ENCODE data around the gene NAALADL2. TPM values are rescaled to one million over a fixed set of nuclear protein-coding genes. Genes with fewer than 3 reads are reported as not detected.
"Not testable (repeated sequence)": the region's sequence is repeated elsewhere in the genome, so short reads cannot be mapped to it uniquely, and the experiment has no call there.

Gene NAALADL2
- polyA plus RNA-seq, 4 donors = 17.4 to 25.9 (median 20.2) TPM

- no peak for DNase-seq (ENCODE audit: low read depth in 4 of 4, low spot score in 3 of 4)
Observed at GRCh38 chr3:175246234-175246633, 387.1 kb downstream of the NAALADL2 start.

GRCh38 chr3:175246766-175247165 is 387.6 kb downstream of the NAALADL2 start:
- no peak for DNase-seq (ENCODE audit: low read depth in 4 of 4, low spot score in 3 of 4)

GRCh38 chr3:175247629-175248028 is 388.5 kb downstream of the NAALADL2 start:
- DNase-seq (ENCODE audit: low read depth in 4 of 4, low spot score in 3 of 4) = no peak

- no peak for DNase-seq (ENCODE audit: low read depth in 4 of 4, low spot score in 3 of 4)
Observed at GRCh38 chr3:175248832-175249231, 389.7 kb downstream of the NAALADL2 start.

GRCh38 chr3:175255698-175256097 is 396.6 kb downstream of the NAALADL2 start:
- DNase-seq (ENCODE audit: low read depth in 4 of 4, low spot score in 3 of 4) = no peak

- DNase-seq (ENCODE audit: low read depth in 4 of 4, low spot score in 3 of 4) = no peak
Observed at GRCh38 chr3:175257123-175257522, 398.0 kb downstream of the NAALADL2 start.

- no peak for DNase-seq (ENCODE audit: low read depth in 4 of 4, low spot score in 3 of 4)
Observed at GRCh38 chr3:175258763-175259162, 399.6 kb downstream of the NAALADL2 start.

GRCh38 chr3:175260145-175260794 is 401.1 kb downstream of the NAALADL2 start:
- DNase-seq (ENCODE audit: low read depth in 4 of 4, low spot score in 3 of 4) = no peak

GRCh38 chr3:175266478-175266877 is 407.3 kb downstream of the NAALADL2 start:
- DNase-seq (ENCODE audit: low read depth in 4 of 4, low spot score in 3 of 4) = no peak

- DNase-seq (ENCODE audit: low read depth in 4 of 4, low spot score in 3 of 4) = no peak
Observed at GRCh38 chr3:175267121-175267531, 408.0 kb downstream of the NAALADL2 start.

- DNase-seq (ENCODE audit: low read depth in 4 of 4, low spot score in 3 of 4) = no peak
Observed at GRCh38 chr3:175267561-175267960, 408.4 kb downstream of the NAALADL2 start.

- DNase-seq (ENCODE audit: low read depth in 4 of 4, low spot score in 3 of 4) = no peak
Observed at GRCh38 chr3:175269394-175269793, 410.3 kb downstream of the NAALADL2 start.

GRCh38 chr3:175270198-175270837 is 411.2 kb downstream of the NAALADL2 start:
- no peak for DNase-seq (ENCODE audit: low read depth in 4 of 4, low spot score in 3 of 4)

- DNase-seq (ENCODE audit: low read depth in 4 of 4, low spot score in 3 of 4) = no peak
Observed at GRCh38 chr3:175270866-175271265, 411.7 kb downstream of the NAALADL2 start.

- DNase-seq (ENCODE audit: low read depth in 4 of 4, low spot score in 3 of 4) = not testable (repeated sequence)
Observed at GRCh38 chr3:175271465-175271864, 412.3 kb downstream of the NAALADL2 start.

GRCh38 chr3:175272392-175272791 is 413.3 kb downstream of the NAALADL2 start:
- DNase-seq (ENCODE audit: low read depth in 4 of 4, low spot score in 3 of 4) = no peak

GRCh38 chr3:175273573-175273972 is 414.4 kb downstream of the NAALADL2 start:
- DNase-seq (ENCODE audit: low read depth in 4 of 4, low spot score in 3 of 4) = no peak

GRCh38 chr3:175274056-175274455 is 414.9 kb downstream of the NAALADL2 start:
- no peak for DNase-seq (ENCODE audit: low read depth in 4 of 4, low spot score in 3 of 4)

- DNase-seq (ENCODE audit: low read depth in 4 of 4, low spot score in 3 of 4) = no peak
Observed at GRCh38 chr3:175274474-175275218, 415.5 kb downstream of the NAALADL2 start.

- no peak for DNase-seq (ENCODE audit: low read depth in 4 of 4, low spot score in 3 of 4)
Observed at GRCh38 chr3:175278680-175279079, 419.5 kb downstream of the NAALADL2 start.

- DNase-seq (ENCODE audit: low read depth in 4 of 4, low spot score in 3 of 4) = no peak
Observed at GRCh38 chr3:175279457-175279856, 420.3 kb downstream of the NAALADL2 start.

GRCh38 chr3:175279911-175280310 is 420.8 kb downstream of the NAALADL2 start:
- DNase-seq (ENCODE audit: low read depth in 4 of 4, low spot score in 3 of 4) = no peak

Measured in right renal pelvis (tissue), 4 donors.